ENCODE data around the gene PAGE3. TPM values are rescaled to one million over a fixed set of nuclear protein-coding genes. Genes with fewer than 3 reads are reported as not detected.

Gene PAGE3
- total and polyA plus RNA-seq, 2 donors from 2014 or later (not counting 2 experiments from before 2014, with no cell fraction given) = not detected

Other genes with a start within 250 kb of the PAGE3 start
- not detected in 2 replicates for gene ALAS2, start 233.9 kb downstream of the PAGE3 start, total RNA-seq
- gene ALAS2, start 233.9 kb downstream of the PAGE3 start, polyA plus RNA-seq = not detected in 2 replicates
- gene PAGE2B, start 189.9 kb downstream of the PAGE3 start, total RNA-seq = not detected in 2 replicates
- not detected in 2 replicates for gene PAGE2B, start 189.9 kb downstream of the PAGE3 start, polyA plus RNA-seq
- not detected in 2 replicates for gene PAGE2, start 175.9 kb downstream of the PAGE3 start, total RNA-seq
- gene PAGE2, start 175.9 kb downstream of the PAGE3 start, polyA plus RNA-seq = not detected in 2 replicates
- gene PAGE5, start 44.6 kb downstream of the PAGE3 start, total RNA-seq = not detected in 2 replicates
- gene PAGE5, start 44.6 kb downstream of the PAGE3 start, polyA plus RNA-seq = not detected in 2 replicates
- 7.7 and 9.8 TPM in 2 replicates for gene MAGEH1, start 187.2 kb upstream of the PAGE3 start, total RNA-seq
- gene MAGEH1, start 187.2 kb upstream of the PAGE3 start, polyA plus RNA-seq = 7.6 and 10.0 TPM in 2 replicates
- gene USP51, start 224.9 kb upstream of the PAGE3 start, total RNA-seq = 0.67 and 0.85 TPM in 2 replicates
- gene USP51, start 224.9 kb upstream of the PAGE3 start, polyA plus RNA-seq = 0.20 and 0.25 TPM in 2 replicates